Cardiac muscle cell (in vitro differentiated cells and primary cell): ENCODE measurements around the gene LDB2. TPM values are rescaled to one million over a fixed set of nuclear protein-coding genes. Genes with fewer than 3 reads are reported as not detected.
"Not testable (repeated sequence)": the region's sequence is repeated elsewhere in the genome, so short reads cannot be mapped to it uniquely, and the experiment has no call there.

Experiments used
- DNase-seq, 2 donors: peaks; one replicate each; pipeline versions ENCODE4 v3.0.0 to v3.0.0-alpha.2; 2010 to 2017; ENCODE audit warnings: low read depth in 1 of 2, low spot score in 1 of 2
- H3K27ac ChIP-seq: fragments of 200-600 bp; sonication (generic); 2 replicates; pipeline ENCODE4 v1.5.1; 2016
- H3K27me3 ChIP-seq: fragments of 200-600 bp; sonication (generic); 2 replicates; pipeline ENCODE4 v1.6.0; 2016; ENCODE audit warnings: control low read depth
- H3K36me3 ChIP-seq: fragments of 200-600 bp; sonication (generic); 2 replicates; pipeline ENCODE4 v1.5.1; 2016; ENCODE audit warnings: control low read depth
- H3K4me1 ChIP-seq: fragments of 200-600 bp; sonication (generic); 2 replicates; pipeline ENCODE4 v1.8.1; 2017; ENCODE audit warnings: low read depth, mild to moderate bottlenecking, mixed run types
- H3K4me3 ChIP-seq: fragments of 200-600 bp; sonication (generic); 2 replicates; pipeline ENCODE4 v1.5.1; 2016; ENCODE audit warnings: mild to moderate bottlenecking
- H3K9me3 ChIP-seq: fragments of 200-600 bp; sonication (generic); 2 replicates; pipeline ENCODE4 v1.5.1; 2017; ENCODE audit warnings: low read depth, mild to moderate bottlenecking, control low read depth
- CTCF ChIP-seq: IDR thresholded peaks from 2 replicates; pipeline ENCODE4 v1.5.1; 2012; ENCODE audit warnings: low read depth, mild to moderate bottlenecking, low read length
- polyA plus RNA-seq: library from polyadenylated mRNA; unstranded; fragments of >200 nt; fragmentation: Nextera tagmentation; extraction: Ambion mirVana; gene quantifications from 2 replicates; pipeline ENCODE4 v1.2.1, GENCODE V29; 2016
- total RNA-seq: library from RNA; depleted of rRNA; stranded (reverse); fragments of >200 nt; gene quantifications from 2 replicates; pipeline ENCODE4 v1.2.3, GENCODE V29; 2016

LDB2 gene
- total and polyA plus RNA-seq, 2 experiments from 2014 or later, result 10.4 to 12.4 TPM

DNA sequence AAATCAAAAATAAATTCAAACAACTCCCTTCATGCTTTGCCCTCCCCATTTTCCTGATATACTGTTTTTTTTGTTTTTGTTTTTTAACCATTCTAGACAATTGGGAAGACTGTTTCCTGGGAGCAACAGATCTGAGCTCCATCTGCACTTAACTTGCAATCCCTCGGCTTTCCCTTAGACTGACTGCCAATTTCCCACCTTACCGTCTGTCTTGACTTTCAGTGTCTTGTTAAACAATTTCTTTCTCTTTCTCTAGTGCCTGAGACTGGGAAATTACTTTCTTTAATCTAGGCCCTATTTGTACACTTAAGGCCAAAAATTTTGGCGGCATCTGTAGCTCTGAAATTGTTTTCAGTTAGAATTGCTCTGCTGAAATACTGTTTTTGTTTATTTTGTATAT, 326.3 kb downstream of the LDB2 start:
- TF ChIP-seq CTCF, result no peak
- no peak for DNase-seq
- Histone ChIP-seq H3K27ac (no peak overlapping the region), H3K36me3 (no peaks in the 10 kb centered on the region), H3K4me1 (no peaks in the 10 kb centered on the region), H3K27me3 (no peaks in the 10 kb centered on the region), H3K4me3 (no peak overlapping the region), H3K9me3 (no peaks in the 10 kb centered on the region)

- Histone ChIP-seq H3K4me1 (no peaks in the 10 kb centered on the region), H3K27ac (no peak overlapping the region), H3K4me3 (no peak overlapping the region), H3K9me3 (no peaks in the 10 kb centered on the region), H3K36me3 (no peaks in the 10 kb centered on the region), H3K27me3 (no peaks in the 10 kb centered on the region)
- DNase-seq, result no peak
- TF ChIP-seq CTCF, result no peak
Measured at GRCh38 chr4:16569790-16570189, 328.7 kb downstream of the LDB2 start.

DNA sequence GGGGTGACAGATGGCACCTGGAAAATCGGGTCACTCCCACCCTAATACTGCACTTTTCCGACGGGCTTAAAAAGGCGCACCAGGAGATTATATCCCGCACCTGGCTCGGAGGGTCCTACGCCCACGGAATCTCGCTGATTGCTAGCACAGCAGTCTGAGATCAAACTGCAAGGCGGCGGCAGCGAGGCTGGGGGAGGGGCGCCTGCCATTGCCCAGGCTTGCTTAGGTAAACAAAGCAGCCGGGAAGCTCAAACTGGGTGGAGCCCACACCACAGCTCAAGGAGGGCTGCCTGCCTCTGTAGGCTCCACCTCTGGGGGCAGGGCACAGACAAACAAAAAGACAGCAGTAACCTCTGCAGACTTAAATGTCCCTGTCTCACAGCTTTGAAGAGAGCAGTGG, 341.1 kb downstream of the LDB2 start:
- not testable (repeated sequence) for H3K9me3 ChIP-seq, H3K4me1 ChIP-seq, DNase-seq, H3K4me3 ChIP-seq, H3K27ac ChIP-seq, H3K27me3 ChIP-seq, H3K36me3 ChIP-seq

DNA sequence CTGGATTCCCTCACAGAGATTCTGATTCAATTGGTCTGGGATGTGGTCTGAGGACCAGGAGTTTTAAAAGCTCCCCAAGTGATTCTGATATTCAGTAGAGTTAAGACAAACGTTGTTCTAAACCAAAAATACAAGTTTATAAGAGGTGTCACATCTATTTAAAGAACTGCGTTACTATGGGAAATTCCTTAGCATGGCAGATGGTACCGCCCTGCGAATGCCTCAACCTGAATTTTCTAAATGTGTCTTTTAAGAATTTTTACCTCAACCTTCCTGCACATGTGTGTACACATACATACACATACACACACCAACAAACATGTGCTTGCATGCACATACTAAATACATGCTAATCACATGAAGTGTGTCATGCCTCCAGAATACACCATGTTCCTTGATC, 343.3 kb downstream of the LDB2 start:
- H3K4me3 ChIP-seq, result no peak overlapping the region
- no peaks in the 10 kb centered on the region for H3K9me3 ChIP-seq
- H3K4me1 ChIP-seq, result no peaks in the 10 kb centered on the region
- no peaks in the 10 kb centered on the region for H3K27me3 ChIP-seq
- H3K27ac ChIP-seq, result no peak overlapping the region
- no peak for TF ChIP-seq CTCF
- no peak for DNase-seq
- H3K36me3 ChIP-seq, result no peaks in the 10 kb centered on the region

DNA sequence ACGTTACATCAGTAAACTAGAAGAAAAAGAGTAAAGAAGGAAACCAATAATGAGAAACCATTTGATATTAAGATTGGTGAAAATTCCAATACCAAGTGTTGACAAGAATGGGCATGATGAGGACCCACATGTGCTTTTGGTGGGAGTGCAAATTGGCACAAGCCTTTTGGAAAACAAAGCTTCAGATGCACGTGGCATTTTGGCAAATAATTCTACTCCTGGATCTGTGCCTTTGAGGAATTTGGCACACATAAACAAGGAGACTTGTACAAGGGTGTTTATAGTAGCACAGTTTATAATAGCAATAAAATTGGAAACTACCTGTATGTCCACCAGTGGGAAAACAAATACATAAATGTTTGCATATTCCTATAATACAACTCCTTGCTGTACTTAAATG, 347.9 kb downstream of the LDB2 start:
- no peak for TF ChIP-seq CTCF
- H3K4me1 ChIP-seq, result no peaks in the 10 kb centered on the region
- no peaks in the 10 kb centered on the region for H3K27me3 ChIP-seq
- H3K27ac ChIP-seq, result no peak overlapping the region
- no peaks in the 10 kb centered on the region for H3K9me3 ChIP-seq
- H3K4me3 ChIP-seq, result no peak overlapping the region
- DNase-seq, result no peak
- H3K36me3 ChIP-seq, result no peaks in the 10 kb centered on the region

DNA sequence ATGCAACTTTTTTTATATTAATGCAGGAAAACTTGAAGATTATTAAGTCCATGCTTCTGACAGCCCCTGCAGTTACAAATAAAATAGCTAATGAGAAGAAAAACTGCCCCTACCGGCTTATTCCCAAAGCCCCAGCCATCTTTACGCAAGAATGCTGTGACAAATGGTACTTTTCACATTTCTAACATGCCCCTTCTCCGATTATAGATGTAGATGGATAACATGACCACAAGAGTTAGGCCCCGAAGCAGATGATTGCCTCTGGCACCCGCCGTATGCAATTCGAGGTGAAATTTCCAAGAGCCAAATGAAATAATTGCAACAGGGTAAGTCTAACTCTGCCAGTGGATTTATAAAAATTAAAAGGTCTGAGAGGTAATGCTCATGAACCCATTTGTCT, 352.8 kb downstream of the LDB2 start:
- Histone ChIP-seq H3K4me1 (no peaks in the 10 kb centered on the region), H3K9me3 (no peaks in the 10 kb centered on the region), H3K27ac (no peak overlapping the region), H3K36me3 (no peaks in the 10 kb centered on the region), H3K4me3 (no peak overlapping the region), H3K27me3 (no peaks in the 10 kb centered on the region)
- no peak for DNase-seq
- TF ChIP-seq CTCF, result no peak
